Esophagus squamous epithelium (tissue), 5 donors: Measurements from ENCODE around the gene PGC. TPM values are rescaled to one million over a fixed set of nuclear protein-coding genes. Genes with fewer than 3 reads are reported as not detected.

ENCODE experiments used
- DNase-seq: peaks from one replicate; lab custom pipeline; 2025; lab: John Stamatoyannopoulos, UW
- H3K27ac ChIP-seq, 4 donors: fragments of 200-600 bp; sonication (generic); one replicate each; pipeline ENCODE4 v1.5.1; 2016 to 2019; ENCODE audit warnings: mild to moderate bottlenecking in 1 of 4
- H3K27me3 ChIP-seq, 4 donors: fragments of 200-600 bp; sonication (generic); 1 replicate in 3 of 4; 2 replicates in 1 of 4; pipeline versions ENCODE4 v1.5.1 to v1.6.0; 2017 to 2021; ENCODE audit warnings: antibody characterized with exemption in 1 of 4
- H3K36me3 ChIP-seq, 3 donors: fragments of 200-600 bp; sonication (generic); one replicate each; pipeline ENCODE4 v1.5.1; 2016 to 2019
- H3K4me1 ChIP-seq, 3 donors: fragments of 200-600 bp; sonication (generic); one replicate each; pipeline ENCODE4 v1.5.1; 2017 to 2019
- H3K4me3 ChIP-seq, 4 donors: fragments of 200-600 bp; sonication (generic); 1 replicate in 3 of 4; 2 replicates in 1 of 4; pipeline ENCODE4 v1.5.1; 2016 to 2019; ENCODE audit warnings: mild to moderate bottlenecking in 2 of 4, moderate library complexity in 1 of 4
- H3K9me3 ChIP-seq, 3 donors: fragments of 200-600 bp; sonication (generic); one replicate each; pipeline ENCODE4 v1.5.1; 2016 to 2019
- POLR2A ChIP-seq, 4 donors: fragments of 450-650 bp; IDR thresholded peaks; one replicate each; pipeline ENCODE4 v1.6.1; 2017; ENCODE audit warnings: antibody characterized with exemption in 4 of 4, mild to moderate bottlenecking in 4 of 4, moderate library complexity in 3 of 4
- WGBS, 2 donors: methylation state at CpG; one replicate each; pipeline ENCODE4 v1.1.5; 2018; 5-methylcytosine and 5-hydroxymethylcytosine counted together
- intact Hi-C: fragments of 100-400 bp; cut with DNase I; formaldehyde crosslinking; loops from one replicate; pipeline ENCODE4 v1.15.0; 2022
- total RNA-seq, 4 donors: library from RNA; depleted of rRNA; stranded (reverse); fragments of >200 nt; gene quantifications; one replicate each; pipeline ENCODE4 v1.1.0, GENCODE V29; 2016
- TF ChIP-seq, protein P1 (sequence below), 6 experiments: fragments of 450-650 bp in 4 of 6; fragments of 200-600 bp in 2 of 6; sonication (generic) in 2 of 6; IDR thresholded peaks; one replicate each; pipeline ENCODE4 v1.5.1; 2016 to 2019; ENCODE audit warnings: antibody characterized with exemption in 6 of 6, mild to moderate bottlenecking in 4 of 6, moderate library complexity in 4 of 6
- donor health status: DM: yes; HTN: yes; CAD: no.

Gene PGC
- under 1 TPM in 1 of 4 donors, not detected in 3; 0.95 TPM for total RNA-seq

DNA sequence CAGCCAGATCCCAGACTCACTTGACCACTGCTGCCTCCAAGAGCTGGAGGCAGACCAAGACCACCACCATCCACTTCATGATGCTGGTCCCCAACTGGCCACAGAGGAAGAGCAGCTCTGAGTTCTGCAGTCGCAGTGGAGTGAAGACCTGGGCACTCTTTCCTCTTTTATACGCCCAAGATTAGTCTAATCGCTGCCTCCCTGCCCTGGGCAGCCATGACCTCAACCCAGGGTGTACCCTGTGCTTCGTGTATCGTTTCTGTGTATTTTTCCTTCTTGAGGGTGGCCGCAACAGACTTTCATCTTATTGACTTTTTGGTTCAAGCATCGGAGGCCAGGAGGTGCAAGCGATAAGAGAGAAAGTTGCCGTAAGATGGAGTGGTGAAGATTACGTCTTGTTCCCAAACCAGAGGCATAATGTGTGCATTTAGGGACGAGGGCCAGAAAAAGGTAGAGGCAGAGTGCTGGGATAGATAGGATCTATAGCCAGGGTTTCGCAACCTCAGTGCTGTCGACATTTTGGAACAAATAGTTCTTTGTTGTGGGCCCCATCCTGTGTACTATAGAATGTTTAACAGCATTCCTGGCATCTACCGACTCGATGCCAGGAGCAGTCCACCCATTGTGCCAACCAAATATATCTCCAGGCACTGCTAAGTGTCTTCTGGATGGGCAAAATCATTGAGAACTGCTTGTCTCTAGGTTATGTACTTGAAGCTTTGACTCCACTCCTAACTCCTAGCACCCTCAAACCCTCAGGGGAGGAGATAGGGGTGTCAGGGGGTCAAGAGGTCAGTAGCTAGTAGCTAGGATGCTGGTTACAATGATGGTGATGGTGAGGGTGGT, at the start of gene PGC:
TSS of gene PGC (minus strand) at position 142 of the 846 bp plus-strand sequence. CDS start at position 79, 63 bp downstream.
- TF ChIP-seq, protein P1, sequence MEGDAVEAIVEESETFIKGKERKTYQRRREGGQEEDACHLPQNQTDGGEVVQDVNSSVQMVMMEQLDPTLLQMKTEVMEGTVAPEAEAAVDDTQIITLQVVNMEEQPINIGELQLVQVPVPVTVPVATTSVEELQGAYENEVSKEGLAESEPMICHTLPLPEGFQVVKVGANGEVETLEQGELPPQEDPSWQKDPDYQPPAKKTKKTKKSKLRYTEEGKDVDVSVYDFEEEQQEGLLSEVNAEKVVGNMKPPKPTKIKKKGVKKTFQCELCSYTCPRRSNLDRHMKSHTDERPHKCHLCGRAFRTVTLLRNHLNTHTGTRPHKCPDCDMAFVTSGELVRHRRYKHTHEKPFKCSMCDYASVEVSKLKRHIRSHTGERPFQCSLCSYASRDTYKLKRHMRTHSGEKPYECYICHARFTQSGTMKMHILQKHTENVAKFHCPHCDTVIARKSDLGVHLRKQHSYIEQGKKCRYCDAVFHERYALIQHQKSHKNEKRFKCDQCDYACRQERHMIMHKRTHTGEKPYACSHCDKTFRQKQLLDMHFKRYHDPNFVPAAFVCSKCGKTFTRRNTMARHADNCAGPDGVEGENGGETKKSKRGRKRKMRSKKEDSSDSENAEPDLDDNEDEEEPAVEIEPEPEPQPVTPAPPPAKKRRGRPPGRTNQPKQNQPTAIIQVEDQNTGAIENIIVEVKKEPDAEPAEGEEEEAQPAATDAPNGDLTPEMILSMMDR (IDR thresholded peaks at IDR 0.05): no peak
- TF ChIP-seq POLR2A (IDR thresholded peaks at IDR 0.05): no peak
- 82 to 88% methylated on average over 14 of the region's 15 CpGs for WGBS, 2 donors
- no peaks in the 10 kb centered on the region for H3K27me3 ChIP-seq
- no peak for DNase-seq
- intact Hi-C loops: no loop called here
- H3K27ac ChIP-seq: no peak within 1 kb of the TSS
- H3K4me3 ChIP-seq: no peak within 1 kb of the TSS
- H3K9me3 ChIP-seq: no peaks in the 10 kb centered on the region
- H3K4me1 ChIP-seq: no peaks in the 10 kb centered on the region
- H3K36me3 ChIP-seq: no peaks in the 10 kb centered on the region

DNA sequence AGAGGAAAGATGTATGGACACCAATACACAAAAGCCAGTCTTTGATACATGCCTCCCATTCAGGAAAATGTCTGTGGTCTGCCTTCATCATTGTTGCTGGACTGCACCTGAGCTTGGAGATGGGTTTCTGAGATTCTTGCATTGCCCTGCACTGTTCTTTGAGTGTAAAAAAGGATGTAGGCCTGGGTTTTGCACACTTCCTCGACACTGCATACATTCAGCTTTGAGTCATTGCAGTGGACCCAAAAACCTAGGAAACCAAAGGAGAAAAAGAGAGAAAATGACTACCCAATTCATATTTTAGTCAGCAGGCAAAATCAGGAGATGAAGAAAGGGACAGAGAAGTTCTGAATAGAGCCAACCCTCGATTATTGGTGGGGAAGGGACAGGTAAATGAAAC, 49.3 kb upstream of the PGC start:
- DNase-seq: no peak
- intact Hi-C loops: loop anchor here (10.0 kb wide), 1 partner anchor 128 kb away; the partner anchor contains the start of genes BYSL and MED20
- H3K4me3 ChIP-seq: no peak overlapping the region
- peaks cover 3 to 77% (median 8%) of the 10 kb centered on the region in 3 donors for H3K36me3 ChIP-seq
- no peaks in the 10 kb centered on the region for H3K27me3 ChIP-seq
- 75 to 83% methylated on average over 2 of the region's 2 CpGs for WGBS, 2 donors
- no peaks in the 10 kb centered on the region for H3K4me1 ChIP-seq
- H3K9me3 ChIP-seq: no peaks in the 10 kb centered on the region
- TF ChIP-seq POLR2A (IDR thresholded peaks at IDR 0.05): no peak
- TF ChIP-seq, protein P1 (IDR thresholded peaks at IDR 0.05): no peak
- H3K27ac ChIP-seq: no peak overlapping the region

DNA sequence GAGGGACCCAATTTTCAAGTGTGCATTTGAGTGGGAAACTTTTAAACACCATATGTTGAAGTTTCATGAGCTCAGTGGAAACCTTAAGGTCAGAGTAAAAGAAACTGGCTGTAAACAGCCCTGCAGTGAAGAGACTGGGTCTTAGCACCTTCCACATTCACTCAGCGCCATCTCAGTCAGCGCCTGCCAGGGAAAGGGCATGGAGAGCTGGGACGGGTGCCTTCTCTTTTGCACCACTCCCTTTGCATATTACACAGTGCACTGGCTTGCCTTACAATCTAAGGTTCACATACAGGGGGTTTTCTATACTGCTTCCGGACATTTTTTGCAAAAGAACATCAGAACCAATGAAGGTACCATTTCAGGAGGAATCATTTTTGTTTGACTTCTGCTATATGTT, 44.8 kb upstream of the PGC start:
- no peak overlapping the region for H3K27ac ChIP-seq
- H3K36me3 ChIP-seq: peaks cover 12 to 81% (median 16%) of the 10 kb centered on the region in 3 donors
- TF ChIP-seq, protein P1 (IDR thresholded peaks at IDR 0.05): no peak
- no peak for TF ChIP-seq POLR2A (IDR thresholded peaks at IDR 0.05)
- no peaks in the 10 kb centered on the region for H3K27me3 ChIP-seq
- 86 to 87% methylated on average over 4 of the region's 4 CpGs for WGBS, 2 donors
- H3K9me3 ChIP-seq: no peaks in the 10 kb centered on the region
- intact Hi-C loops: loop anchor here (10.0 kb wide), 1 partner anchor 133 kb away; the partner anchor contains the start of genes BYSL and MED20
- no peak for DNase-seq
- no peak overlapping the region for H3K4me3 ChIP-seq
- peaks cover 7 to 14% (median 9%) of the 10 kb centered on the region in 3 donors for H3K4me1 ChIP-seq

DNA sequence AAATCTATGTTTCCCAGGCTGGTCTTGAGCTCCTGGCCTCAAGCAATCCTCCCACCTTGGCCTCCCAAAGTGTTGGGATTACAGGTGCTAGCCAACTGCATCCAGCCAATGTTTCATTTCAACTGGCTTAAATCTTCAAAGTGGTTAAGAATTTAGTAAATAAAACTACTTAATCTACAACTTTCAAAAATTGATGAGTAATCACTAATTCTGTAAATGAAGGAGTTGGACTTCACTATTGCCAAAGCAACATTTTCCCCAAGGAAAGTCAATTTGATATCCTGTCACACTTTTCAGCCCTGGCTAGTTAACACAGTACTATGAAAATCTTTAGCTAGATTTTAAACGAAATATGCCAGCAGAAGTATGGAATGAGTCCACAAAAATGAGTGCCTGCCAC, 44.1 kb upstream of the PGC start:
- H3K36me3 ChIP-seq: peaks cover 12 to 74% (median 15%) of the 10 kb centered on the region in 3 donors
- H3K9me3 ChIP-seq: no peaks in the 10 kb centered on the region
- DNase-seq: no peak
- WGBS, 2 donors: 61 to 78% methylated on average over 1 of the region's 1 CpG
- no peak overlapping the region for H3K27ac ChIP-seq
- intact Hi-C loops: loop anchor here (10.0 kb wide), 1 partner anchor 133 kb away; the partner anchor contains the start of genes BYSL and MED20
- TF ChIP-seq, protein P1 (IDR thresholded peaks at IDR 0.05): no peak
- TF ChIP-seq POLR2A (IDR thresholded peaks at IDR 0.05): no peak
- H3K27me3 ChIP-seq: no peaks in the 10 kb centered on the region
- H3K4me1 ChIP-seq: peaks cover 8 to 18% (median 9%) of the 10 kb centered on the region in 3 donors
- H3K4me3 ChIP-seq: no peak overlapping the region

DNA sequence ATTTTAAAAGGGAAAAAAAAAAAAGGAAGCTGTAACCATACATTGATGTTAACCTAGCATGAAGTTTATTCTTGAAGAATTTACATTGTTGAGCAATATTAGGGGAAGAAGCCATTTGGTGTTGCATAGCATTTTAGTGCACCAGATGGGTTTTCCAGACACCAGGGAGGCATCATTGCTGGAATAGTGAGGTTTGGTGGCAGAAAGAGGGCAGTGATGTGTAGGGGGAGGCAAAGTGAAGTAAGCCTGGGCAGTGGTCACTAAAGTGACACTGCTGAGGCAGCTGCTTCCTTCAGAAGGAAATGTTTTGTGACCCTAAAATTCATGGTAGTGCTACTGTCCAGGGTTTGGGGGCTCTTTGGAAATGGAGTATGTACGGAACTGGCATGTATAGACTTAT, 42.8 kb upstream of the PGC start:
- Histone ChIP-seq H3K27ac (no peak overlapping the region), H3K36me3 (peaks cover 12 to 64% (median 12%) of the 10 kb centered on the region in 3 donors), H3K27me3 (no peaks in the 10 kb centered on the region), H3K4me1 (peaks cover 20 to 31% (median 21%) of the 10 kb centered on the region in 3 donors), H3K4me3 (no peak overlapping the region), H3K9me3 (no peaks in the 10 kb centered on the region)
- no peak for TF ChIP-seq POLR2A (IDR thresholded peaks at IDR 0.05)
- TF ChIP-seq, protein P1 (IDR thresholded peaks at IDR 0.05): no peak
- no peak for DNase-seq
- 94 to 100% methylated on average over 1 of the region's 1 CpG for WGBS, 2 donors
- intact Hi-C loops: loop anchor here (10.0 kb wide), 1 partner anchor 135 kb away; the partner anchor contains the start of genes BYSL and MED20
